IMR-90 (cell line): ENCODE measurements around the gene KRT80. TPM values are rescaled to one million over a fixed set of nuclear protein-coding genes. Genes with fewer than 3 reads are reported as not detected.

Experiments used
- ATAC-seq: fragments of 200-7000 bp; cut with Tn5 transposase; 2 replicates; pipeline ENCODE4 v1.9.1; 2020; ENCODE audit warnings: low read depth, mild to moderate bottlenecking, moderate library complexity
- BruUV-seq: library from RNA; stranded (reverse); fragments of 400-500 nt; replicated peaks from 2 replicates; lab custom pipeline; 2021; lab: Mats Ljungman, UMichigan
- CTCF ChIA-PET: fragments of 300-600 bp; formaldehyde crosslinking; extraction: SDS; loops from one replicate; lab custom pipeline; 2021; ENCODE audit warnings: antibody characterized with exemption; lab: Yijun Ruan, JAX
- POLR2A ChIA-PET: fragments of 300-600 bp; sonication (Branson Sonifier 250); formaldehyde crosslinking; loops from one replicate; lab custom pipeline; 2022; ENCODE audit warnings: antibody characterized with exemption; ENCODE audit not compliant: unreplicated experiment; lab: Charles Lee
- DNase-seq: peaks from one replicate; pipeline ENCODE4 v3.0.0; 2013
- H2AFZ ChIP-seq: replicated peaks from 2 replicates; pipeline ENCODE3; 2013; ENCODE audit warnings: low read length, mild to moderate bottlenecking; ENCODE audit not compliant: poor library complexity
- H2AK5ac ChIP-seq: 2 replicates; pipeline ENCODE4 v1.6.1; 2013; ENCODE audit warnings: low read depth, low read length, inconsistent platforms
- H2AK9ac ChIP-seq: replicated peaks from 2 replicates; pipeline ENCODE3; 2013; ENCODE audit warnings: mild to moderate bottlenecking, low read depth, low read length, moderate library complexity; ENCODE audit not compliant: poor library complexity
- H2BK120ac ChIP-seq: 2 replicates; pipeline ENCODE4 v1.6.1; 2013; ENCODE audit warnings: low read depth, low read length, inconsistent platforms
- H2BK15ac ChIP-seq: 3 replicates; pipeline ENCODE4 v1.6.1; 2013; ENCODE audit warnings: low read depth, low read length, inconsistent platforms
- H2BK20ac ChIP-seq: 2 replicates; pipeline ENCODE4 v1.6.1; 2013; ENCODE audit warnings: low read depth, mild to moderate bottlenecking, inconsistent platforms, low read length, moderate library complexity
- H2BK5ac ChIP-seq: 2 replicates; pipeline ENCODE4 v1.6.1; 2013; ENCODE audit warnings: mild to moderate bottlenecking, low read depth, low read length, inconsistent platforms; ENCODE audit not compliant: poor library complexity, severe bottlenecking
- H3K14ac ChIP-seq: replicated peaks from 2 replicates; pipeline ENCODE4 v1.6.1; 2013; ENCODE audit warnings: low read depth, low read length, inconsistent platforms
- H3K18ac ChIP-seq: 2 replicates; pipeline ENCODE4 v1.6.1; 2013; ENCODE audit warnings: low read depth, low read length, control low read depth
- H3K23ac ChIP-seq: 2 replicates; pipeline ENCODE4 v1.6.1; 2013; ENCODE audit warnings: low read depth, low read length, inconsistent platforms
- H3K27ac ChIP-seq: 2 replicates; pipeline ENCODE4 v1.5.1; 2013; ENCODE audit warnings: mild to moderate bottlenecking, control low read depth, low read length; ENCODE audit not compliant: insufficient read depth
- H3K27me3 ChIP-seq: 2 replicates; pipeline ENCODE4 v1.6.1; 2013; ENCODE audit warnings: low read length; ENCODE audit not compliant: control insufficient read depth, insufficient read depth
- H3K36me3 ChIP-seq: 2 replicates; pipeline ENCODE4 v1.6.1; 2013; ENCODE audit warnings: low read length, mixed read lengths; ENCODE audit not compliant: control insufficient read depth, insufficient read depth
- H3K4ac ChIP-seq: 2 replicates; pipeline ENCODE4 v1.6.1; 2013; ENCODE audit warnings: low read depth, low read length, inconsistent platforms
- H3K4me1 ChIP-seq: 2 replicates; pipeline ENCODE4 v1.6.1; 2013; ENCODE audit warnings: low read length, mixed read lengths; ENCODE audit not compliant: control insufficient read depth, insufficient read depth
- H3K4me2 ChIP-seq: 2 replicates; pipeline ENCODE4 v1.6.1; 2013; ENCODE audit warnings: low read depth, mild to moderate bottlenecking, control low read depth, low read length, moderate library complexity
- H3K4me3 ChIP-seq: 2 replicates; pipeline ENCODE4 v1.5.1; 2013; ENCODE audit warnings: low read depth, mild to moderate bottlenecking, control low read depth, low read length, moderate library complexity; ENCODE audit not compliant: insufficient read depth
- H3K56ac ChIP-seq: 2 replicates; pipeline ENCODE4 v1.6.1; 2013; ENCODE audit warnings: low read length, inconsistent platforms; ENCODE audit not compliant: insufficient read depth; ENCODE audit errors: extremely low read depth
- H3K79me1 ChIP-seq, 2 experiments: 2 replicates each; pipeline ENCODE4 v1.6.1; 2013; ENCODE audit warnings: low read length in 2 of 2, inconsistent platforms in 1 of 2, low read depth in 1 of 2
- H3K9ac ChIP-seq: 2 replicates; pipeline ENCODE4 v1.6.1; 2013; ENCODE audit warnings: low read depth, low read length, control low read depth
- H3K9me1 ChIP-seq: 2 replicates; pipeline ENCODE4 v1.6.1; 2013; ENCODE audit warnings: low read length, inconsistent platforms; ENCODE audit not compliant: insufficient read depth
- H3K9me3 ChIP-seq: 2 replicates; pipeline ENCODE4 v1.6.1; 2013; ENCODE audit warnings: low read length; ENCODE audit not compliant: control insufficient read depth, insufficient read depth
- H4K20me1 ChIP-seq: 2 replicates; pipeline ENCODE4 v1.6.1; 2013; ENCODE audit warnings: low read length, inconsistent platforms; ENCODE audit not compliant: insufficient read depth
- H4K5ac ChIP-seq: 2 replicates; pipeline ENCODE4 v1.6.1; 2013; ENCODE audit warnings: mild to moderate bottlenecking, low read depth, low read length, control low read depth
- H4K8ac ChIP-seq, 2 experiments: 2 replicates each; pipeline ENCODE4 v1.6.1; 2013; ENCODE audit warnings: low read depth in 2 of 2, low read length in 2 of 2, control low read depth in 1 of 2, inconsistent platforms in 1 of 2
- H4K91ac ChIP-seq: 2 replicates; pipeline ENCODE4 v1.6.1; 2013; ENCODE audit warnings: low read depth, low read length, inconsistent platforms; ENCODE audit not compliant: insufficient read depth
- CEBPB ChIP-seq: IDR thresholded peaks from 2 replicates; pipeline ENCODE4 v1.6.1; 2012; ENCODE audit warnings: low read depth, low read length, improper control_type of control experiment
- POLR2A ChIP-seq: IDR thresholded peaks from 2 replicates; pipeline ENCODE4 v1.6.1; 2012; ENCODE audit warnings: mild to moderate bottlenecking, low read depth, low read length
- SMC3 ChIP-seq: fragments of 150-350 bp; IDR thresholded peaks from 2 replicates; pipeline ENCODE4 v1.6.1; 2016; ENCODE audit warnings: low read depth, mild to moderate bottlenecking, antibody characterized with exemption, low read length, moderate library complexity
- WGBS, 2 experiments: methylation state at CpG; one replicate each; pipeline versions ENCODE4 v1.1.5 to v1.1.7; 2013; ENCODE audit warnings: missing lambda C conversion rate in 2 of 2; ENCODE audit not compliant: insufficient read length in 1 of 2; ENCODE audit errors: extremely low coverage in 2 of 2; 5-methylcytosine and 5-hydroxymethylcytosine counted together
- dilution Hi-C: fragments of 300-500 bp; cut with HindIII; formaldehyde crosslinking; loops from one replicate; pipeline ENCODE4 v1.14.3; 2018; ENCODE audit warnings: low sequenced_read_pairs; ENCODE audit not compliant: unreplicated experiment
- in situ Hi-C: fragments of 300-500 bp; cut with MboI; formaldehyde crosslinking; loops from 3 replicates; pipeline ENCODE4 v1.14.3; 2019; ENCODE audit warnings: low sequenced_read_pairs, inconsistent platforms, mixed read lengths
- intact Hi-C: fragments of 100-400 bp; cut with micrococcal nuclease; formaldehyde crosslinking; loops from 2 replicates; pipeline ENCODE4 v1.10.0; 2022
- polyA plus RNA-seq, 3 experiments: library from polyadenylated mRNA; depleted of rRNA; stranded (reverse); fragments of >200 nt; gene quantifications; 2 replicates each; pipeline ENCODE4 v1.2.3, GENCODE V29; 2012; ENCODE audit warnings: low replicate concordance in 1 of 3
- total RNA-seq: library from RNA; depleted of rRNA; stranded (reverse); fragments of >200 nt; gene quantifications from 2 replicates; pipeline ENCODE4 v1.2.3, GENCODE V29; 2012

KRT80 gene
- total and polyA plus RNA-seq, 2 of the 4 experiments (the other 2 are of a cell fraction) = 0.54 to 3.4 TPM

GRCh38 chr12:52224151-52224550 is 32.3 kb upstream of the KRT80 start:
- Histone ChIP-seq H3K56ac (no peak overlapping the region), H3K79me1 (no peaks in the 10 kb centered on the region), H4K91ac (0 out of 2 replicates have a peak overlapping the region, but pooled peaks have one; percentile 9), H4K20me1 (no peaks in the 10 kb centered on the region), H3K4ac (peak overlapping the region; percentile 50; the same call in 1 of the 2 replicates), H2AK5ac (no peak overlapping the region), H3K27ac (no peak overlapping the region), H3K23ac (no peak overlapping the region), H2BK120ac (peak overlapping the region; percentile 57; the same call in 1 of the 2 replicates), H2AFZ (no peak overlapping the region), H3K14ac (peak overlapping the region; percentile 39; the same call in 1 of the 2 replicates), H3K4me1 (peaks cover 7% of the 10 kb centered on the region), H4K5ac (no peak overlapping the region), H3K9me1 (peaks cover 15% of the 10 kb centered on the region), H3K9ac (no peak overlapping the region), H3K9me3 (peaks cover 2% of the 10 kb centered on the region), H2AK9ac (no peak overlapping the region), H3K18ac (no peak overlapping the region), H3K27me3 (no peaks in the 10 kb centered on the region), H2BK15ac (no peak overlapping the region; the same call in 2 of the 3 replicates), H2BK20ac (peak overlapping the region; percentile 86; the same call in 1 of the 2 replicates), H3K4me2 (no peak overlapping the region), H4K8ac (0 out of 4 replicates have a peak overlapping the region, but pooled peaks of 1 of the 2 experiments have one; percentile 1), H2BK5ac (no peak overlapping the region), H3K36me3 (no peaks in the 10 kb centered on the region), H3K4me3 (no peak overlapping the region)
- peak; percentile 74 for DNase-seq
- 17% methylated on average over 1 of the region's 3 CpGs; no CpG with 5 or more reads in 1 of the 2 experiments for WGBS, 2 experiments
- in situ Hi-C loops (no loop called here), intact Hi-C loops (no loop called here), dilution Hi-C loops (no loop called here)
- TF ChIP-seq POLR2A (no peak), CEBPB (peak; percentile 80), SMC3 (no peak)
- CTCF ChIA-PET = interaction anchor here (0.9 to 1.6 kb wide), 3 partner anchors 11 to 104 kb away, joined by 3 to 5 read pairs (median 5); no protein-coding TSS in a partner anchor
- BruUV-seq = no TSS peak
- ATAC-seq = no peak
- POLR2A ChIA-PET = no interaction called here
